ENCODE measurements around the gene GRM8.

GRM8 gene

DNA sequence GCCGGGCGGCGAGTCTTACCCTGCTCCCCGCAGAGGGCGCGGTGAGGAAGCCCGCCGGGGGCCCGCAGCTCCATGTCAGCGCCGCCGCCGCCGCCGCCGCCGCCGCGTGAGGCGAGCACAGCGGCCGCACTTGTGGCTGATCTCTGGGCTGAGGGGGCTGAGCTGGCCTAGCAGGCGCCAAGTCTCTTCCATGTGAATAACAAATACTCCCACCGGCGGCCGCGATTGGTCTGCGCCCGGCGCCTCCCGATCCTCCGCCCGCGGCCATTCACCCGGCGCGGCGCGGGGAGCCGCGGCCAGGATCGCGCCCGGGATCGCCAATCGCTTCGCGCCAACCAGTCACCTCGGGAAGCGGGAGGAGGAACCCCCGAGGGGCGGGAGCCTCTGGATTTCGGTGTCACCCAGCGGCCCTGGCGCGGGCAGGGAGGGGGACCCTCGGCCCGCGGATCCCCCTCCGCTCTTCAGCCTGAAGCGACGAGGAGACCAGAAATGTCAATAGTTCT, at the start of gene GRM8:
TSS of gene GRM8 (minus strand) at position 164 of the 503 bp plus-strand sequence.
- DNase-seq: peak; percentile 10

DNA sequence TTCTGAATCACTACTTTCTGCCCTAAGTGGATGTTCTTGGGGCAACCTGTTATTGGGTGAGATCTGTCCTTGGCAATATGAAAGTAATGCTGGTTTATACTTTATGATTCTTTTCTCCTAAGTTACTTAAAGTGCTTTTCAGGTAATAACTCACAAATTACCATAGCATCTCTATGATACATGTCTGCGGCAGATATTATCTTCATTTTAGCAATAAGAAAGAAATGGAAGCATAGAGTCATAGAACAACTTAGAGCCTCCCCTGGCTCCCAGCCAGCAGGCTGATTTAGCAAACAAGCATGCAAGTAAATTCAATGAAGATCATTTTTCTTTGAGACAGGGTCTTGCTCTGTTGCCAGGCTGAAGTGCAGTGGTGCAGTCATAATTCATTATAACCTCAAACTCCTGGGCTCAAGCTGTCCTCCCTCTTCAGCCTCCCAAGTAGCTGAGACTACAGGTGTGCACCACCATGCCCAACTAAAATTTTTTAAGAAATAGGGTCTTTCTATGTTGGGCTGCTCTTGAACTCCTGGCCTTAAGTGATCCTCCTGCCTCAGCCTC, 38.1 kb upstream of the GRM8 start:
- DNase-seq: no peak

DNA sequence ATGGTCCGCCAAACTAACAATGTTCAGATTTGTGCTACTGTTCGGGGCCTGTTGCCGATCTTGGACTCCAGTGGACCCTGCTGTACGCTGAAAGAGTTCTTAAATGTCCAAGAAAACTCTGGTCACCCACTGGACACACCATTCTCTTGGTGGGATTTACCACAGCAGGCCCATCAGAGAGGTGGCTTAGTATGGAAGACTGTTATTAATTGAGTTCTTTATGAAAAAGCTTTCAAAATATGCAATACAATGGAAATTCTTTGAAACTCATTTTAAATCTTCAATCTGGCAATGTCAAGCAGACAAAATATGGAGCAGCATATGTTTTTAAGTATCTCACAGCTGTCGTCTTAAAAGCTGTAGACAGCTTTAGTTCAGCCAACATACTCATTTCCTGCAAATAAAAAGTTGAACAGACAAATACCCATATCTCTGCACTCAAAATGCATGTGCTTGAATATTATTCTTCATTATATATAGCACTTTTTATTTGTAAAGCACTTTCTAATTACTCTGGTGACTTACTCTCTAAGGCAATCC, 37.4 kb upstream of the GRM8 start:
- DNase-seq: no peak

DNA sequence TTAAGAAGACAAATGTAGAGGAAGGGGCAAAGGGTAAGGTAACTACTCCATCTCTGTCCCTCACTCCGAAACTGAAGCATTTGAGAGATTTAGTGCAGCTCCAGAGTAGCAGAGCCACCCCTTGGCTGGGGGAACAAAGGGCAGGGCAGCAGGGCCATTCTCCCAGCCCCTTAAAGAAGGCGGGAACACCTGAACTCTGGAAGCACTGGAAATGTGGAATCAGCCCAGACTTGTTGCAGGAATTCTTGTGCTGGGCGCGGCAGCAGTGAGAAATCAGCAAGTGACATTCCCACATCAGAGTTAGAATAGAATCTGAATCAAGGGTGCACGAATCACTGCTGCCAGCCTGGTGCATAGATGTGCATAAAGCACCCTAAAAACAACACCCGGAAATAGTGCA, 34.4 kb upstream of the GRM8 start:
- DNase-seq: no peak

- DNase-seq: no peak
These were observed 17.4 kb upstream of the GRM8 start for GRCh38 chr7:127270093-127270492.

- DNase-seq: no peak
These were observed 13.3 kb upstream of the GRM8 start for GRCh38 chr7:127266047-127266446.

DNA sequence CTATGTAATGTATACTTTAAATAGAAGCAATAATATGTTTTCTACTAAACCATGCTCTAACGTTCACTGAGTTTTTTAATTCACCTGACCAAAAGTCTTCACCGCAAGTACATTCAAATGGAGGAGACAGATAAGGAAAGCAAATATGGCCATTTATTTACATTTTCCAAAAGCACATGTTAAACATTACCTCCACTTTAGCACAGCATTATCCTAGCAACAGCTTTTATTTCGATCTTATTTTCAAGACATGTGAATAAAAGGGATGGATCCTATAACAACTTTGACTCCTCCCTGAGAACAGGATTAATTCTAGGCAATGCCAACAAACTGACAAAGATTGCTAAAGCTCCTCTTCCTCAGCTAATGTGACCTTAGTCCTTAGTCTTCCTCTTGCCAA, 11.5 kb upstream of the GRM8 start:
- no peak for DNase-seq

DNA sequence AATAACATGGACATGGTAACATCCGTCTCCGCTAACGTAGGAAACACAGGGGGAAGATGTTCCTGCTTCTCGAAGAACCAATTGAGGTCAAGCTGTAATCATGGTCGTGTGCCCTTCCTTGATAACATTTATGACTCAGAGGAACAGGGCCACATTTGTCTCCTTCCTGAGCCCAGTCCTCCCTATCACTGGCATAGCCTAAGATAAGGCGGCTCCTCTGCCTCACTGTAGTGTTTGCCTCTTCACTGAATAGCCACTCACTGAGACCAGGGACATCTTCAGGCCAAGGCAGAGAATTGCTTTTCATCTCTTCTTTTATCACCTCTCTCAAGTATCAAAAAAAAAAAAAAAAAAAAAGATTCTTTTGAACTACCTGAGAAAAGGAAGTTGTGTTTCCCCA, 5.4 kb upstream of the GRM8 start:
- no peak for DNase-seq

- DNase-seq: no peak
These were observed 4.3 kb upstream of the GRM8 start for GRCh38 chr7:127257086-127257485.

DNA sequence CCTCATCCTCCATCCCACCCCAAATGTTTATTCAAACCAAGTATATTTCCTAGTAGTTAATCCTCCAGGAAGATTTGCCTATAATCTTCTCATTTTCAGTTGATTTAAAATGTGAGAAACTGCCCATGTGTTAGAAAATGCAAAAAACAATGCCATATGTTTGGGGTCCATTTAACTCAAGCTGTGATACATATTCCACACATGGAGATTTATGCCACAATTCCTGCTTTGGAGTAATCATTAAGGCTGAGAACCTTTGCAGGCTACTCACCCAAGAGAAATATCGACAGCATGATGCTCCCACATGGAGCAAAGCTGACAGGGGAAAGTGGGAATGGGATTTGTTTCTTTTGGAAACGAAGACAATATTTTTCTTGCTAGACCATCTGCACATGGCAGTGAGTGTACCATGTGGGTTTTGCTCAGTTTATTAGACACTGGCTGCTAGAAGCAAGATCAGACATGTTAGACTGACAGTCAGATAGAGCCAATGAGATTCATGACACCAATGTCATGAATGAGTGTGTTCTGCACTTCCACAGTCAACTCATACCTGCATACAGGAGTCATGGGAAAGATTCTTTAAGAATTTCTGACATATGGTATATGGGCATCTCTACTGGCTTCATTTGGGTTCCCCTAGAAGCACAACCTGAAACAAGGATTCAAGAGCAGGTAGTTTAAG, 3.4 kb upstream of the GRM8 start:
- no peak for DNase-seq

GRCh38 chr7:127254163-127254684, 1.5 kb upstream of the GRM8 start:
- DNase-seq: no peak

DNA sequence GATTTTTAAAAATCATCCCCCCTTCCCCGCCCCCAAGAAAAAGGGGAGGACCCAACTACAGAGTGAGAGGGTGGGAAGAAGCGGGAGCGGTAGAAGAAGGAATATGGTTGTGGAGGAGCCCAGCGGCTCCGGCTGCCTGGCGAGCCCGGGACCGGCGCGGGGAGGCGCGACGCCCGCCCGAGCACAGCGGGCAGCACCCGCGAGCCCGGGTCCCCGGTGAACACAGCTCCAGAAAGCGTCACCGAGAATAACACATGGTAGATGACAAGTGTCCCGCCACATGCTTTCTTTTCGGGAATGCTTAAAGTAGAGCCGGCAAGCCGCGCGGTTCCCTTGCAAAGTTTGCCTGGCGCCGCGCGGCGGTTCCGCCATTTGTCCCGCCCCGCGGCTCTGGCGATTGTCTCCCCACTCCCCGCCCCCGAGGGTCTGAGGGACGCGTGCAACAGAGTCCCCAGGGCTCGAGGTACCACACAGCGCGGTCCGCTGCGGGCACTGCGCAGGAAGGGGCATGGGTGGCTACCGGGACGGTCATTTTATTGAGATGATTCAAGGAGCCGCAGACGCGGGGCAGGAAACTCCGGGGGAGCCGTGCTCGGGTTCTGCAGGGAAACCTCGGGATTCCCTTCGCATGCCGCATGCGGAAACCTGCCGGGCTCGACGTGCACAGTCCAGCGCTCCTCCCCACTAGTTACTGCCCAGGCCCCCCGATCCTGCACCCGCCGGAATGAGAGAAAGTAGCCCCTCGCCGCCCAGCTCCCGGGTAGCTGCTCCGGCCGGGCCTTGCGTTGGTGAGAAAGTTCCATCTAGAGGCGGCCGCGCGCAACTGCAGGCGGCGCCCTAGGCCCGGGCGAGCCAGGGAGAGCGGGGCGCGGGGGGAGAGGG, 781 bp upstream of the GRM8 start:
- DNase-seq: peak; percentile 34

DNA sequence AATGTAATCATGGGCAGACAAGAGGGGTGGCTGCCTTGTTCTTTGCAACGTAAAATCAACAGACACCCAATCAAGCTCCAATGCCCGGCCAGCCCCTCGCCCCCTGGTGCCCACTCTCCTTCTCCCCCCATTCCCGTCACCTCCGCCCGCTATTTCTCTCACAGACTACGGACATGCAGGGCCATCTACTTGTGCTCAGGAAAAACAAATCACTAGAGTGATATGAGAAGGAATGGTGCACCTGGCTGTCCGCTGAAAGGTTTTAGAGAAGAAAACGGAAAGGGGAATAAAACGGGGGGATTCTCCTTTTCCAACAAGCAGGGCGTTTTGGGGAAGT, 396 bp downstream of the GRM8 start:
- DNase-seq: no peak

DNA sequence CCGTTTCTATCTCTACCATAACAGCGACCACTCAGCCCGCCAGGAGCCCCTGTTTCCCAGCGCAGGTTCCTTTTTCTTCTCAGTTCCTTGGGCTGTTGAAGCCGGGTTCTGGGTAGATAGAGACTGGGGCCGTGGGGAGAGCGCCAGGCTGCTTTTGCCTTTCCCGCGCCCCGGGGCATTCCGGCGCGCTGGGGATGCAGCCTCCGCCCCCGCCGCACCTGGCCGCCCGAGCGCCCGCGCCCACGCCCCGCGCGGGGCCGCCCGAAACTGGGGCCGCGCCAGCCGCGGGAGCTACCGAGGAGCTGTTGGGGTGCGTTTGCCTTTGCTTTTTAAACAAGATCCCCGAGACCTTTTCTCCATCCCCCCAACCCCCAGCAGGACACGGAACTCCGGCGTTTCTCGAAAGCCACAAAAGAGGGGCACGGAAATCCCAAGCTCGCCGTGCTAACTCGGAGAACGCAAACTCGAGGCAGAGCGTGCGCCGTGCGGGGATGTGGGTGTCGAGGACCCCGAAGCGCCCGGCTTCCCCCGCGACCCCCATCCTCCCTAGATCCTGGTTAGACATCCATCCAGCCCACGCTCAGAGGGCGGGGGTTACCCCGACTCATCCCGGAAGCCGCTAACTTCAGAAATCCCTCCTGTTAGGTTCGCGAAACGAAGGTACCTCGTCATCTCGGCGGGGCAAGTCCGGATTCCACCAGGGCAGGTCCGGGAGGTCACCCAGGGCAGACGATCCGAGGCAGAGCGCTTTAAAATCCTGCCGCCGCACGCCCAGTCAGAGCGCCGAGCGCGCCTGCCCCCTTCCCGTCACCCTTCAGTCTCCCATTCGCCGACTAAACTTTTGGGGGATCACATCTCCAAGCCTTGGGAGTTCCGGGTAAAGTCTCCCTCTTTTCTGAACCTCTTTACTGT, 1.0 kb downstream of the GRM8 start:
- DNase-seq: no peak

- no peak for DNase-seq
These were observed 1.7 kb downstream of the GRM8 start for GRCh38 chr7:127251036-127251464.

DNA sequence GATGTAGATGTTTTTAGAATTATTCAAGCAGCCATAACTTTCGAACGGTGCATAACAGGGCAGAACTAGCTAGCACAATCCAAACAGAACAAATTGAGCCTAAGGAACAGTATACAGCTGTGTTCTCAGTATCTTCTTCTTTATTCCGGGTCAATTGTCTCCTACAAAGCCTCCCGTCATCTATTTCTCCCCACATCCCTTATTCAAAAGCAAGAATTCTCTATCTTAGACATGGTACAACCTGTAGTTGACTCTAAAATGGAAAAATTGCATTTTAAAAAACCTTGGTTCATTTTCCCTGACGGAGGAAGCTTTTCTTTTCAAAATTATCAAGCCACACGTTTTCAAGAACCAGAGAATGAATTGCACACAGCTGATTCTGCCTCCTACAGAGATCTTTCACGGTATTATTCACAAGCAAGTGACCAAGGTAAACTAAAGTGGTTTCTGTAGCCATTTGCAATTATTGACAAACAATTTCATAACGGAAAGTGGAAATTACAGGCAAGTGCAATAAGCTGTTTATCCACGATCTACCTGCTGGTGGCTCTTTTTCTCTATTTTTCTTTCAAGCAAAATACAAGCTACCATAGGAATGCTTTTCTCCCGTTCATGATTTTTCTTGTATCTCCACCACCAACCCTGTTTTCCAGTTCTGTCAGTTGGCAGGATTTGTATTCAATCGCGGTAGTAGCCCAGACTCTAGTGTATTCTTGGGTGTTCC, 2.3 kb downstream of the GRM8 start:
- DNase-seq: no peak

GRCh38 chr7:127245607-127246006, 7.1 kb downstream of the GRM8 start:
- no peak for DNase-seq

DNA sequence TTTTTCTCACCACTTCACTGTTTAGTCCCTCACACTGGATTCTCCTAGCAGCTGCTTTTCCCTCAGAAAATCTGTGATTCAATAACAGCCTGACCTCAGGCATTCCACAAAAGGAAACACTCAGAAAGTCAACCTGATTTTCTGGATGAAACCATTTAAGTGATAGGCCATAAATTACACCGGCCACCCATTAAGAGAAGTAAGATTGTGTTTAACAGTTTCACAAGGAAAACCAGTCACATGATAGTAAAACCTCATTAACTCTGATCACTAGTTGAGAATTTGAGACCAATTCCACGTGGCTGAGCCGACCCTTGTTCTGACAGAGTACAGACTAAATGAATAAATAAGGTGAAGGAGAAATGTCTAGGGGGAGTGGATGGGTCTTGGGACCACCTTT, 7.7 kb downstream of the GRM8 start:
- DNase-seq: no peak

GRCh38 chr7:127239814-127240213, 12.9 kb downstream of the GRM8 start:
- DNase-seq: no peak

DNA sequence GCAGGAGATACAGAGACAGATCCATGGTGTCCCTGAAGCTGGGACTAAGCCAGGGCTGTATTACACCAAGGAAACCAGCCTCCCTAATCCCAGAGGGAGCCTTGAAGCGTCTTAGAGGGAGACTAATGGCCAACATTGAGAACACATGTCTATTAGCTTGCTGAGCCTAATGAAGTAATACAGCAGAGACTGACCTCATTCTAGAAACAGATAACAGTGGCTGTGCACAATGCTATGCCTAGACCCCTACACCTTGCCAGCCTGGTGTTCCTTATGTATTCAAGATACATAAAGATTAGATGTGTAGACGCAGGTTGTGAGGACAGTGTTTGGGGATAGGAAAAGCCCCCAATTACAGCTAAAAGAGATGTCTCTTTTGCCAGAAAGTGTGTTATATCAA, 19.1 kb downstream of the GRM8 start:
- DNase-seq: no peak

GRCh38 chr7:127231415-127231814, 21.3 kb downstream of the GRM8 start:
- DNase-seq: no peak
